Measurements from ENCODE around the gene PRR23B. TPM values are rescaled to one million over a fixed set of nuclear protein-coding genes. Genes with fewer than 3 reads are reported as not detected.
"Not testable (repeated sequence)": the region's sequence is repeated elsewhere in the genome, so short reads cannot be mapped to it uniquely, and the experiment has no call there.

PRR23B gene
- total RNA-seq, 2 donors from 2014 or later, result 0.80 TPM; not detected in 1

GRCh38 chr3:139043554-139044365, 23.0 kb upstream of the PRR23B start:
- no peaks in the 10 kb centered on the region for H3K9me3 ChIP-seq
- H3K27me3 ChIP-seq (replicated peaks; ENCODE audit: insufficient read depth), result no peaks in the 10 kb centered on the region
- DNase-seq (ENCODE audit: low spot score), result no peak
- no peak overlapping the region for H3K27ac ChIP-seq
- H3K4me3 ChIP-seq, result no peak overlapping the region
- 77% methylated on average over 42 of the region's 50 CpGs for WGBS
- H3K36me3 ChIP-seq, result no peaks in the 10 kb centered on the region
- intact Hi-C loops (cut with DNase I), result no loop called here
- H3K4me1 ChIP-seq (replicated peaks), result no peaks in the 10 kb centered on the region
- TF ChIP-seq, protein P1, sequence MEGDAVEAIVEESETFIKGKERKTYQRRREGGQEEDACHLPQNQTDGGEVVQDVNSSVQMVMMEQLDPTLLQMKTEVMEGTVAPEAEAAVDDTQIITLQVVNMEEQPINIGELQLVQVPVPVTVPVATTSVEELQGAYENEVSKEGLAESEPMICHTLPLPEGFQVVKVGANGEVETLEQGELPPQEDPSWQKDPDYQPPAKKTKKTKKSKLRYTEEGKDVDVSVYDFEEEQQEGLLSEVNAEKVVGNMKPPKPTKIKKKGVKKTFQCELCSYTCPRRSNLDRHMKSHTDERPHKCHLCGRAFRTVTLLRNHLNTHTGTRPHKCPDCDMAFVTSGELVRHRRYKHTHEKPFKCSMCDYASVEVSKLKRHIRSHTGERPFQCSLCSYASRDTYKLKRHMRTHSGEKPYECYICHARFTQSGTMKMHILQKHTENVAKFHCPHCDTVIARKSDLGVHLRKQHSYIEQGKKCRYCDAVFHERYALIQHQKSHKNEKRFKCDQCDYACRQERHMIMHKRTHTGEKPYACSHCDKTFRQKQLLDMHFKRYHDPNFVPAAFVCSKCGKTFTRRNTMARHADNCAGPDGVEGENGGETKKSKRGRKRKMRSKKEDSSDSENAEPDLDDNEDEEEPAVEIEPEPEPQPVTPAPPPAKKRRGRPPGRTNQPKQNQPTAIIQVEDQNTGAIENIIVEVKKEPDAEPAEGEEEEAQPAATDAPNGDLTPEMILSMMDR (IDR thresholded peaks at IDR 0.05), result no peak
- TF ChIP-seq POLR2A (IDR thresholded peaks at IDR 0.05) (no peak), POLR2AphosphoS5 (IDR thresholded peaks at IDR 0.05) (no peak)

GRCh38 chr3:139037478-139037877, 16.8 kb upstream of the PRR23B start:
- intact Hi-C loops (cut with DNase I), result no loop called here
- 87% methylated on average over 6 of the region's 6 CpGs for WGBS
- Histone ChIP-seq H3K27ac (no peak overlapping the region), H3K27me3 (replicated peaks; ENCODE audit: insufficient read depth) (no peaks in the 10 kb centered on the region), H3K36me3 (no peaks in the 10 kb centered on the region), H3K9me3 (no peaks in the 10 kb centered on the region), H3K4me1 (replicated peaks) (no peaks in the 10 kb centered on the region), H3K4me3 (no peak overlapping the region)
- TF ChIP-seq, protein P1 (IDR thresholded peaks at IDR 0.05), result no peak
- TF ChIP-seq POLR2AphosphoS5 (IDR thresholded peaks at IDR 0.05) (no peak), POLR2A (IDR thresholded peaks at IDR 0.05) (no peak)
- no peak for DNase-seq (ENCODE audit: low spot score)

DNA sequence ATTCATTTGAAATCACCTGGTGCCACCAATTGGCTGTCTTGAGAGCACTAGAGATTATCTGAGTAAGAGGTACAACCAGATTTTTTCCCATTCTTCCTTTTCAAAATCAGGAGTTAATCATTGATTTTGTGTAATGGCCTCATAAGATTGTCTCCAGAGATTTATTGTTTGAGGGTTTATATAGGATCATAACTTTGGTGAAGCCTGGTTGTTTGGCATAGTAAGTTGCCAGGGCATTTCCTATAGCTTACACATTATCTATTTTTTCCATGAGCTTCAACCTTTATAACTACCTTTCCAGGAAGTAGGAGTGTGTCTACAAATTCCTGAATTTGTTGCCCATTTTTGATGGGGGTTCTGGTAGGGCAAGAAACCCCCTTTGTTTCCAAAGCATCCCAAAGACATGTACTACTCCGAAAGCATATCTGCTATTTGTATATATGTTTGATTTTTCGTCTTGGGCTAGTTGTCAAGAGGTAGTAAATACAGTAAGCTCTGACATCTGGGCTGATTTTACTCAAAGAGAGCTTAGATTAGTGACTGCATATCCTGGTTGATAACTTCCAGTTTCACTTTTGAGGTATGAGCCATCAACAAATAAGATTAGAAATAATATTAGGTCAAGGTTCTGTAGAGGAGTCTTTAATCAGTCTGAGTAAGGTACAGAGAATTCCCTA, 11.7 kb upstream of the PRR23B start:
- H3K9me3 ChIP-seq, result no peaks in the 10 kb centered on the region
- H3K4me3 ChIP-seq, result no peak overlapping the region
- WGBS, result 80% methylated on average over 2 of the region's 2 CpGs
- intact Hi-C loops (cut with DNase I), result no loop called here
- no peaks in the 10 kb centered on the region for H3K27me3 ChIP-seq (replicated peaks; ENCODE audit: insufficient read depth)
- no peaks in the 10 kb centered on the region for H3K36me3 ChIP-seq
- TF ChIP-seq POLR2A (IDR thresholded peaks at IDR 0.05), result no peak
- TF ChIP-seq, protein P1 (IDR thresholded peaks at IDR 0.05), result no peak
- TF ChIP-seq POLR2AphosphoS5 (IDR thresholded peaks at IDR 0.05), result no peak
- DNase-seq (ENCODE audit: low spot score), result no peak
- no peaks in the 10 kb centered on the region for H3K4me1 ChIP-seq (replicated peaks)
- H3K27ac ChIP-seq, result no peak overlapping the region

GRCh38 chr3:139030576-139030975, 9.8 kb upstream of the PRR23B start:
- H3K9me3 ChIP-seq; H3K4me1 ChIP-seq (replicated peaks); H3K27ac ChIP-seq; intact Hi-C loops (cut with DNase I); H3K4me3 ChIP-seq; H3K36me3 ChIP-seq; H3K27me3 ChIP-seq (replicated peaks; ENCODE audit: insufficient read depth); DNase-seq (ENCODE audit: low spot score): not testable (repeated sequence)

DNA sequence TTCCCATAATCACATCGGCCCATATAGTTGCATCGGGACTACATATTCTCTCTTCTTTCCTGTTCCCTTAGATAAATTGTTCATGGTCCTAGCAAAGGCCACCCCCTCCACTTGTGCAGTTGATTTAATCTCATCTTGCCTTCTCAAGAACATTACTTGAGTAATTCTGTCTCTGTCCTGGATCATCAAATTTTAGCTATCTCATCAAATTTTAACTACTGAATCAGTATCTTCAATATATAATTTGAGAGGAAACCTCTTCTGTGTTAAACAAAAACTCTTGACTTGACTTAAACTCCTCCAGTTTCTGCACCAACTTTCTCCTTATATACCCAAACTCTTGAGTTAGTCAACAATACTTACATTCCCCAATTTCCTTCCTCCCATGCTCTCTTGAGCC, 4.2 kb upstream of the PRR23B start:
- no peak overlapping the region for H3K4me3 ChIP-seq
- H3K36me3 ChIP-seq, result no peaks in the 10 kb centered on the region
- intact Hi-C loops (cut with DNase I), result no loop called here
- H3K27ac ChIP-seq, result no peak overlapping the region
- no peaks in the 10 kb centered on the region for H3K4me1 ChIP-seq (replicated peaks)
- DNase-seq (ENCODE audit: low spot score), result no peak
- no peaks in the 10 kb centered on the region for H3K27me3 ChIP-seq (replicated peaks; ENCODE audit: insufficient read depth)
- no peak for TF ChIP-seq POLR2AphosphoS5 (IDR thresholded peaks at IDR 0.05)
- no peak for TF ChIP-seq POLR2A (IDR thresholded peaks at IDR 0.05)
- TF ChIP-seq, protein P1 (IDR thresholded peaks at IDR 0.05), result no peak
- no peaks in the 10 kb centered on the region for H3K9me3 ChIP-seq
- 96% methylated on average over 2 of the region's 2 CpGs for WGBS
